ENCODE measurements around the gene TOM1L2.

The TOM1L2 gene

DNA sequence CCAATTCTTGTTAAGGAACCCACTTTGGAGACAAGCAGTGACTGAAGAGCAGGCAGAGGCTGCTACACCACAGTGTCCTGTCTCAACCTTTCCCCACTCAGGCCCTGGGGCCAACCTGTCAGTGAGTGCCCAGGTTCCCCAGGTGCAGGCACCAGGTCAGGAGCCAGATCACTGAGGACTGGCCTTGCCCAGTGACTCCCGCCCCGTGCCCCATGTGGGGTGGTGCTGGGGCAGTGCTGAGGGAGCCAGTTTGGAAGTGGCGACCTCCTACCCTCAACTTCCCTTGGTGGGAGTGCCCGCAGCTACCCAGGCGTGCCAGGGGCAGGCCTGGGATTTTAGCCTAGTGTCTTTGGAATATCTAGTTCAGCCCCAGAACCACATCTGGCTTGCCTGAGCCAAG, 164.8 kb downstream of the TOM1L2 start:
- DNase-seq (ENCODE audit: low read depth in 2 of 2) = no peak

DNA sequence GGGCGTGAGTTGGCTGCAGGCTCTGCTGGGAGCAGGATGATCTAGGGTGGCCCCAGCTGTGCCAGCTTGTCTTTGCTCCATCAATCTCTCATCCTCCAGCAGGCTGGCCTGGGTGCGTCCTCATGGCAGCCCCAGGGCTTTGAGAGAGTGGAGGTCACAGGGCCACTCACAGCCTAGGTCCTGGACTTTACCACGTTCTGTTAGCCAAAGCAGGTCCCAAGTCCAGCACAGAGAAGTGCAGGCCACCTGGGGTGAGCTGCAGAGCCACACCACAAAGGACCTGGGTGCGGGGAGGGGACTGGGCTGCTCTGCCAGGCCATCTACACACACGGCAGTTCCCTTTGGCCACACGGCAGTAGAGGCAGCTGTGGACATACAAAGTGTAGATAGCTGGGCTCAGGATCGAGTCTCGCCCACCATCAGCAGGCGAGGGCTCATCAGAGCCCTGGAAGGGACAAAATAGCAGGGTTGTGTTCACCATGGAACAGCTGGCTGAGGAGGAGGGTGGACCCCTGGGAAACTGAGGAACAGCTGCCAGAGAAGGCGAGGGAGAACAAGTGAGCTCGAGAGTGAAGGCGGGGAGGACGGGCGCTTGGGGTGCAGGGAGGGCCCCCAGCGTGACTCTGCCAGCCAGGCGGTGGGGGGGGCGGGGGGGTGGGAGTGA, 165.5 kb downstream of the TOM1L2 start:
- no peak for DNase-seq (ENCODE audit: low read depth in 2 of 2)

DNA sequence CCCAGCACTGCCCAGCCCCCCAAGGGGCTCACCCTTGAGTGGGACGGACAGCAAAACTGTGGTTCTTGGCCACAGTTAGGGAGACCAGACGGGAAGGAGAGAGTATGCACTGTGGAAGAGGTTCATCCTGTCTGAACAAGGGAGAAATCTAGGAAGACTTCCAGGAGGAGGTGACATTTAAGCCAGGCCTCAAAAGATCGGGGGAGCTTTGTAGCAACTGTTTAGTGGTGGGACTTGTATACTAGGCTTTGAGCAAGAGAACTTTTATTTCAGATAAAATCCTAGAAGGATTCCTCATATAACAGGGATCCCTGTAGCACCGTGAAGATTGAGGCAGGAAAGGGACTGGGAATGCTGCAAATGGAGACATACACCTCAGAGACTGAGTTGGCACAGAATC, 166.2 kb downstream of the TOM1L2 start:
- no peak for DNase-seq (ENCODE audit: low read depth in 2 of 2)

GRCh38 chr17:17805575-17805974, 166.6 kb downstream of the TOM1L2 start:
- DNase-seq (ENCODE audit: low read depth in 2 of 2) = no peak

- no peak for DNase-seq (ENCODE audit: low read depth in 2 of 2)
Measured at GRCh38 chr17:17804007-17804406, 168.2 kb downstream of the TOM1L2 start.

DNA sequence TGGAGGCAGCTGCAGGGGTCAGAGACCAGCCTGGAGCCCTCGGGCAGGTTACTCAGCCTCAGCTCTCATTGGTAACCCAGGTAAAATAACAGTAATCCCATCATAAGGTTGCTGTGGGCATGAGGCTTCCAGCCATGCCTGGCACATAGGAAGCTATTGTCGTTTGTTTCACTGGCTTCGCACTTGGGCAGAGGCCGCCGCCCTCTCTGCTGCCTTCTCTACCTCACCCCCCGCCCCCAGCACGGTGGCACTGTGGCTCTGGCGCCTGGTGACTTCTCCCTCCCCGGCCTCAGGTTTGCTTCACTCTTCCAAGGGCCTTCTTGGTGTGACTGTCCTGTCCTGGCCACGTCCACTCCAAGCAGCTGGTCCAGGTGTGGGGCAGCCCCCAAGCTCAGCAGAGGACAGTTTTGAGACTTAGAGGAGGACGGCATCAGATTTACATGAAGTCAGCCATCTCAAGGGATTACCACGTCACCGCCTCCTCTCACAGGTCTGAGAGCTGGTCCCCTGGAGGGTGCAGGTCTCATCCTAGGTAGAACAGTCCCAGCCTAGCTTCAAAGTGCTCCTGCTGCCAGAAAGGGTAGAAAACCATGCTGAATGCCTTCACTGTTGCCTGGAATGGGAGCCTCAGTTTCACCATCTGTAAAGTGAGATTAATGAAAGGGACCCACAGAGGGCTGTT, 170.3 kb downstream of the TOM1L2 start:
- no peak for DNase-seq (ENCODE audit: low read depth in 2 of 2)

DNA sequence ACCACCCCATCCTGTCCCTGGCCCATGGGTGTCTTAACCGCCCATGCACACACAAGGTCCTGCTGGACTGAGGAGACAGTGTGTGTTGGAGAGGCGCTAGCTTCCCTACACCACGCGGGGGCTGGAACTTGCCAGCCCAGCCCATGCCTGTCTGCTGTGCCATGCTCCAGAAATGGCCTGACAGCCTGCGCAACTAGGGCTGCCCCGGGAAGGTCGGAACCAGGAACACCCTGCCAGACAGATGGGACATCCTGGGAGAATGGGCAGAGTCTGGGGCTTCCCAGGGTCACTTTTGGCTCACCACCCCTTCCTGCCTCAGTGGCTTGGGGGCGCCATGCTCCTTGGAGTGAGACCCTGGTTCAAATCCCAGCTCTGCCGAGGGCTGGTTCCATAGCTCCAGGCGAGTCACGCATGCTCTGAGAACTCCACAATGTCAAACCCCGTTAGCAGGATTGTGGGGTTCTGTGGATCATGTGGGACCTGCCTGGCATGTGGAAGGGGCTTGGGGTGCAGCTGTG, 171.6 kb downstream of the TOM1L2 start:
- DNase-seq (ENCODE audit: low read depth in 2 of 2) = no peak

- DNase-seq (ENCODE audit: low read depth in 2 of 2) = no peak
Measured at GRCh38 chr17:17798573-17799255, 173.5 kb downstream of the TOM1L2 start.

DNA sequence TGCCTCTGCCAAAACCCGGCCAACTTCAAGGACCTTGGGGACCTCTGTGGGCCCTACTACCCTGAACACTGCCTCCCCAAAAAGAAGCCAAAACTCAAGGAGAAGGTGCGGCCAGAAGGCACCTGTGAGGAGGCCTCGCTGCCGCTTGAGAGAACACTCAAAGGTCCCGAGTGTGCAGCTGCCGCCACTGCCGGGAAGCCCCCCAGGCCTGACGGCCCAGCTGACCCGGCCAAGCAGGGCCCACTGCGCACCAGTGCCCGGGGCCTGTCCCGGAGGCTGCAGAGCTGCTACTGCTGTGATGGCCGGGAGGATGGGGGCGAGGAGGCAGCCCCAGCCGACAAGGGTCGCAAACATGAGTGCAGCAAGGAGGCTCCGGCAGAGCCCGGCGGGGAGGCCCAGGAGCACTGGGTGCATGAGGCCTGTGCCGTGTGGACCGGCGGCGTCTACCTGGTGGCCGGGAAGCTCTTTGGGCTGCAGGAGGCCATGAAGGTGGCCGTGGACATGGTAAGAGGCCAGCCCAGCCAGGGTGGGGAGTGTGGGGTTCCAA, 174.1 kb downstream of the TOM1L2 start:
- no peak for DNase-seq (ENCODE audit: low read depth in 2 of 2)

- no peak for DNase-seq (ENCODE audit: low read depth in 2 of 2)
Measured at GRCh38 chr17:17797119-17797809, 174.9 kb downstream of the TOM1L2 start.

DNA sequence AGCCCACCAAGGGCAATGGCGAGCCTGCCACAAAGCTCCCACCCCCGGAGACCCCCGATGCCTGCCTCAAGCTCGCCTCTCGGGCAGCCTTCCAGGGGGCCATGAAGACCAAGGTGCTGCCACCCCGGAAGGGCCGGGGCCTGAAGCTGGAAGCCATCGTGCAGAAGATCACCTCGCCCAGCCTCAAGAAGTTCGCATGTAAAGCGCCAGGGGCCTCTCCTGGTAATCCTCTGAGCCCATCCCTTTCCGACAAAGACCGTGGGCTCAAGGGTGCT, 175.5 kb downstream of the TOM1L2 start:
- DNase-seq (ENCODE audit: low read depth in 2 of 2) = no peak

- DNase-seq (ENCODE audit: low read depth in 2 of 2) = no peak
Measured at GRCh38 chr17:17795946-17796786, 176.0 kb downstream of the TOM1L2 start.

GRCh38 chr17:17795296-17795695, 176.9 kb downstream of the TOM1L2 start:
- DNase-seq (ENCODE audit: low read depth in 2 of 2) = no peak

DNA sequence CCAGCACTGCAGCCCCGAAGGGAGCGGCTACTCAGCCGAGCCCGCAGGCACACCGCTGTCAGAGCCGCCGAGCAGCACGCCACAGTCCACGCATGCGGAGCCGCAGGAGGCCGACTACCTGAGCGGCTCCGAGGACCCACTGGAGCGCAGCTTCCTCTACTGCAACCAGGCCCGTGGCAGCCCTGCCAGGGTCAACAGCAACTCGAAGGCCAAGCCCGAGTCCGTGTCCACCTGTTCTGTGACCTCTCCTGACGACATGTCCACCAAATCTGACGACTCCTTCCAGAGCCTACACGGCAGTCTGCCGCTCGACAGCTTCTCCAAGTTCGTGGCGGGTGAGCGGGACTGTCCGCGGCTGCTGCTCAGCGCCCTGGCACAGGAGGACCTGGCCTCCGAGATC, 177.8 kb downstream of the TOM1L2 start:
- DNase-seq (ENCODE audit: low read depth in 2 of 2) = no peak
